CD4-positive, alpha-beta T cell (primary cell): Measurements from ENCODE around the gene IDUA. TPM values are rescaled to one million over a fixed set of nuclear protein-coding genes. Genes with fewer than 3 reads are reported as not detected.

Experiments used
- ATAC-seq: fragments of 200-7000 bp; cut with Tn5 transposase; one replicate; pipeline ENCODE4 v1.10.0; 2022; ENCODE audit warnings: mild to moderate bottlenecking; ENCODE audit not compliant: poor library complexity
- CTCF ChIA-PET: fragments of 350-600 bp; sonication (Branson Sonifier 250); formaldehyde crosslinking; loops from one replicate; lab custom pipeline; 2021; ENCODE audit warnings: antibody characterized with exemption, inconsistent platforms; lab: Charles Lee
- POLR2A ChIA-PET: fragments of 350-600 bp; sonication (Branson Sonifier 250); formaldehyde crosslinking; loops from one replicate; lab custom pipeline; 2021; ENCODE audit warnings: antibody characterized with exemption, inconsistent platforms; lab: Charles Lee
- DNase-seq, 14 experiments: peaks; one replicate each; pipeline ENCODE4 v3.0.0-alpha.2; 2013 to 2020; ENCODE audit warnings: mixed read lengths in 2 of 14
- H3K27ac ChIP-seq, 2 donors: one replicate each; pipeline versions ENCODE4 v1.5.1 to v1.7.0; 2013; ENCODE audit warnings: low read length in 2 of 2, low read depth in 1 of 2, mild to moderate bottlenecking in 1 of 2
- H3K27me3 ChIP-seq, 2 experiments: 1 replicate in 1 of 2; 2 replicates in 1 of 2; pipeline versions ENCODE4 v1.6.1 to v1.7.0; 2013; ENCODE audit warnings: low read length in 2 of 2, control low read depth in 1 of 2, mild to moderate bottlenecking in 1 of 2, moderate library complexity in 1 of 2; ENCODE audit not compliant: insufficient read depth in 2 of 2, control insufficient read depth in 1 of 2
- H3K36me3 ChIP-seq: one replicate; pipeline ENCODE4 v1.6.1; 2013; ENCODE audit warnings: low read length, control low read depth; ENCODE audit not compliant: insufficient read depth
- H3K4me1 ChIP-seq: one replicate; pipeline ENCODE4 v1.6.1; 2013; ENCODE audit warnings: low read length, control low read depth; ENCODE audit not compliant: insufficient read depth
- H3K4me3 ChIP-seq: one replicate; pipeline ENCODE4 v1.5.1; 2013; ENCODE audit warnings: mild to moderate bottlenecking, low read length, moderate library complexity
- H3K9me3 ChIP-seq, 2 experiments: 1 replicate in 1 of 2; 2 replicates in 1 of 2; pipeline versions ENCODE4 v1.6.1 to v1.7.0; 2013; ENCODE audit warnings: low read length in 2 of 2, mild to moderate bottlenecking in 2 of 2, control low read depth in 1 of 2, moderate library complexity in 1 of 2; ENCODE audit not compliant: control insufficient read depth in 1 of 2, insufficient read depth in 1 of 2
- H3K27ac Mint-ChIP-seq: one replicate; pipeline ENCODE4 v1.8.0; 2020; ENCODE audit warnings: mixed read lengths
- H3K27me3 Mint-ChIP-seq: one replicate; pipeline ENCODE4 v1.8.0; 2021; ENCODE audit warnings: mixed read lengths
- H3K36me3 Mint-ChIP-seq: one replicate; pipeline ENCODE4 v1.8.0; 2021; ENCODE audit warnings: low read depth, mixed read lengths
- H3K4me1 Mint-ChIP-seq: one replicate; pipeline ENCODE4 v1.8.0; 2021; ENCODE audit warnings: low read depth, mixed read lengths
- H3K4me3 Mint-ChIP-seq: one replicate; pipeline ENCODE4 v1.8.0; 2020; ENCODE audit warnings: mild to moderate bottlenecking, mixed read lengths
- H3K9me3 Mint-ChIP-seq: one replicate; pipeline ENCODE4 v1.8.0; 2020; ENCODE audit warnings: mixed read lengths
- intact Hi-C, 2 experiments: fragments of 100-400 bp; cut with DNase I in 1 of 2; cut with micrococcal nuclease in 1 of 2; formaldehyde crosslinking; loops; one replicate each; pipeline versions ENCODE4 v1.15.1 to v1.9.0; 2023 to 2025; cut with DNase I, micrococcal nuclease
- total RNA-seq, 174 experiments: library from RNA in 2 of 174; stranded (reverse) in 2 of 174; gene quantifications; one replicate each; pipeline ENCODE4 v1.2.3 and lab custom pipeline; 2021 to 2026
- TF ChIP-seq, protein P1 (sequence below): fragments of 200-600 bp; IDR thresholded peaks from one replicate; pipeline ENCODE4 v1.8.0; 2022; ENCODE audit warnings: antibody characterized with exemption, mild to moderate bottlenecking

IDUA gene
- total RNA-seq, 2 experiments from 2014 or later: 70.2 to 77.8 TPM

DNA sequence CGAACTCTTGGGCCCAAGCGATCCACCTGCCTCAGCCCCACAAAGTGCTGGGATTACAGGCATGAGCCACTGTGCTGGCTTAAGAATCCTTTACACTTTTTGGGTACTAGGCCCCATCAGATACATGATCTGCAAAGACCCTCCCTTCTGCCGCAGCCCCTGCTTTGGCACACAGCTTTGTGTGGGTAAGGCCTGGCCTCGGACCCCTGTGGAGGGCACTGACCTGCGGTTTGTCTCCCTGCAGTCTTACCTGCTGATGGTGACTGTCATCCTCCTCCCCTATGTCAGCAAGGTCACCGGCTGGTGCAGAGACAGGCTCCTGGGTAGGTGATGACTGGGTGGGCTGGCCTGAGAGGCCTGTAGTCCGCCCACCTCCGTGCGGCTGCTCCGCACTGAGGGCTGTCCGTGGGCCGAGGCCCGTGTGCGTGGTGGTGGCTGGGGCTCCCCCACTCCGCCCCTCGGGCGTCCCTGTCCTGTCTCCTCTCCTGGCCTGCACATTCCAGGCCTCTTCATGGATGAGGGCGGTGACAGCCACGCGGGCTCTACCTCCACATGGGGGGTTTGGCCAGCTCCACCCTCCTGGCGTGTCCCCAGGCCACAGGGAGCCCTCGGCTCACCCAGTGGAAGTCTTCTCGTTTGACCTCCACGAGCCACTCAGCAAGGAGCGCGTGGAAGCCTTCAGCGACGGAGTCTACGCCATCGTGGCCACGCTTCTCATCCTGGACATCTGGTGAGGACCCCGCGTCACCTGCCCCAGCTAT is 31.5 kb upstream of the IDUA start:
- no peak overlapping the region for H3K27ac Mint-ChIP-seq

GRCh38 chr4:955931-956381 is 30.9 kb upstream of the IDUA start:
- peak in 1 of 14 experiments; percentile 6 for DNase-seq
- Mint-ChIP-seq H3K9me3 (no peaks in the 10 kb centered on the region), H3K36me3 (peaks cover 31% of the 10 kb centered on the region), H3K27me3 (no peaks in the 10 kb centered on the region), H3K27ac (no peak overlapping the region), H3K4me3 (no peak overlapping the region), H3K4me1 (no peaks in the 10 kb centered on the region)
- TF ChIP-seq, protein P1, sequence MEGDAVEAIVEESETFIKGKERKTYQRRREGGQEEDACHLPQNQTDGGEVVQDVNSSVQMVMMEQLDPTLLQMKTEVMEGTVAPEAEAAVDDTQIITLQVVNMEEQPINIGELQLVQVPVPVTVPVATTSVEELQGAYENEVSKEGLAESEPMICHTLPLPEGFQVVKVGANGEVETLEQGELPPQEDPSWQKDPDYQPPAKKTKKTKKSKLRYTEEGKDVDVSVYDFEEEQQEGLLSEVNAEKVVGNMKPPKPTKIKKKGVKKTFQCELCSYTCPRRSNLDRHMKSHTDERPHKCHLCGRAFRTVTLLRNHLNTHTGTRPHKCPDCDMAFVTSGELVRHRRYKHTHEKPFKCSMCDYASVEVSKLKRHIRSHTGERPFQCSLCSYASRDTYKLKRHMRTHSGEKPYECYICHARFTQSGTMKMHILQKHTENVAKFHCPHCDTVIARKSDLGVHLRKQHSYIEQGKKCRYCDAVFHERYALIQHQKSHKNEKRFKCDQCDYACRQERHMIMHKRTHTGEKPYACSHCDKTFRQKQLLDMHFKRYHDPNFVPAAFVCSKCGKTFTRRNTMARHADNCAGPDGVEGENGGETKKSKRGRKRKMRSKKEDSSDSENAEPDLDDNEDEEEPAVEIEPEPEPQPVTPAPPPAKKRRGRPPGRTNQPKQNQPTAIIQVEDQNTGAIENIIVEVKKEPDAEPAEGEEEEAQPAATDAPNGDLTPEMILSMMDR: no peak
- Histone ChIP-seq H3K4me1 (no peaks in the 10 kb centered on the region), H3K27me3 (no peaks in the 10 kb centered on the region), H3K27ac (no peak overlapping the region), H3K9me3 (peaks cover 0 to 6% of the 10 kb centered on the region in 2 experiments), H3K36me3 (peaks cover 5% of the 10 kb centered on the region), H3K4me3 (no peak overlapping the region)
- POLR2A ChIA-PET: no interaction called here
- ATAC-seq: no peak
- CTCF ChIA-PET: no interaction called here
- intact Hi-C loops: no loop called here

More for the DNA sequence above, 31.5 kb upstream of the IDUA start:
- ATAC-seq: no peak
- Mint-ChIP-seq H3K36me3 (peaks cover 31% of the 10 kb centered on the region), H3K4me1 (no peaks in the 10 kb centered on the region), H3K27me3 (no peaks in the 10 kb centered on the region), H3K9me3 (no peaks in the 10 kb centered on the region), H3K4me3 (no peak overlapping the region)
- peaks cover 5% of the 10 kb centered on the region for H3K36me3 ChIP-seq
- no peak overlapping the region for H3K4me3 ChIP-seq
- intact Hi-C loops: no loop called here
- H3K4me1 ChIP-seq: no peaks in the 10 kb centered on the region
- peak in 1 of 14 experiments; percentile 11 for DNase-seq
- no peak overlapping the region for H3K27ac ChIP-seq
- TF ChIP-seq, protein P1: no peak
- H3K9me3 ChIP-seq: peaks cover 0 to 6% of the 10 kb centered on the region in 2 experiments
- CTCF ChIA-PET: no interaction called here
- POLR2A ChIA-PET: no interaction called here
- H3K27me3 ChIP-seq: no peaks in the 10 kb centered on the region

DNA sequence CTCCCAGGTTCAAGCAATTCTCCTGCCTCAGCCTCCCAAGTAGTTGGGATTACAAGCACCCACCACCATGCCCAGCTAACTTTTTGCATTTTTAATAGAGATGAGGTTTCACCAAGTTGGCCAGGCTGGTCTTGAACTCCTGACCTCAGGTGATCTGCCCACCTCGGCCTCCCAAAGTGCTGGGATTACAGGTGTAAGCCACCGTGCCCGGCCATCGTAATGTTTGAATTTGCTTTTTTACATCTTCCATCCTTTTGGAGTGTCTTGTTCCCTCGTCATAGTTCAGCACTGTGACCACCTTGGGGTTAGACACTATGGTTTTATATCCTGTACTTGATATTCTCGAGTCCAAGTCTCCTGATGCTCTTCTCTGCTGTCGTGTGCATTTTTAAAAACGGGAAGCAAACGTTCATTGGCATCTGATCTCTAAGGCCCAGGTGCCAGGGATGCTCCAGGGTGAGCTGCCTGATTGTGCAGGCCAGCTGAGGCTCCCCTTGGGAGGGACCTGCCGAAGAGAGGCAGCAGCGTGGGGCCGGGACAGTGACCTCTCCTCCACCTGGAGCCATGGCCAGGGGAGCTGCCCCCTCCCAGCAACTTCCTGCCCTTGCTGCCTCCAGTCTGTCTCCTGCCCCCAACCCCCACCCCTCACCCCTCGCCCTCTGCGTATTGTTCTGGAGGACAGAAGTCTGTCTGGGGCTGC is 30.2 kb upstream of the IDUA start:
- Histone ChIP-seq H3K9me3 (peaks cover 0 to 6% of the 10 kb centered on the region in 2 experiments), H3K4me1 (no peaks in the 10 kb centered on the region), H3K4me3 (no peak overlapping the region), H3K27ac (no peak overlapping the region), H3K27me3 (no peaks in the 10 kb centered on the region), H3K36me3 (peaks cover 5% of the 10 kb centered on the region)
- no peak overlapping the region for H3K27ac Mint-ChIP-seq
- DNase-seq (no peak), ATAC-seq (no peak)
- peaks cover 31% of the 10 kb centered on the region for H3K36me3 Mint-ChIP-seq
- no peaks in the 10 kb centered on the region for H3K4me1 Mint-ChIP-seq
- TF ChIP-seq, protein P1: no peak
- H3K27me3 Mint-ChIP-seq: no peaks in the 10 kb centered on the region
- ChIA-PET CTCF (no interaction called here), POLR2A (no interaction called here)
- no peak overlapping the region for H3K4me3 Mint-ChIP-seq
- intact Hi-C loops: no loop called here
- H3K9me3 Mint-ChIP-seq: no peaks in the 10 kb centered on the region
